HG02852 (cell line): Measurements from ENCODE around the gene ADM.

Experiments used
- ATAC-seq: cut with Tn5 transposase; IDR thresholded peaks from one replicate; pipeline ENCODE4 v1.9.1; 2021; ENCODE audit warnings: mild to moderate bottlenecking, moderate library complexity; ENCODE audit not compliant: unreplicated experiment

Gene ADM

GRCh38 chr11:10289765-10290380 is 15.0 kb upstream of the ADM start:
- no peak for ATAC-seq

GRCh38 chr11:10291801-10292638 is 12.9 kb upstream of the ADM start:
- no peak for ATAC-seq

- peak; percentile 38 for ATAC-seq
These were observed 11.2 kb upstream of the ADM start, which contains the start of gene SBF2 for GRCh38 chr11:10293423-10294289. SBF2 (minus strand) TSS chr11:10294219; CDS start chr11:10294069, 150 bp downstream.

- ATAC-seq = no peak
These were observed 10.5 kb upstream of the ADM start for GRCh38 chr11:10294290-10294953.

GRCh38 chr11:10295064-10295901 is 9.6 kb upstream of the ADM start:
- ATAC-seq = no peak

GRCh38 chr11:10298342-10298741 is 6.5 kb upstream of the ADM start:
- peak; percentile 91 for ATAC-seq

- ATAC-seq = no peak
These were observed 3.1 kb upstream of the ADM start for GRCh38 chr11:10301656-10302358.

- ATAC-seq = no peak
These were observed 2.5 kb upstream of the ADM start for GRCh38 chr11:10302359-10302743.

GRCh38 chr11:10302744-10303557 is 1.9 kb upstream of the ADM start:
- no peak for ATAC-seq

GRCh38 chr11:10303558-10304363 is 1.1 kb upstream of the ADM start:
- no peak for ATAC-seq

GRCh38 chr11:10305262-10305963 is 540 bp downstream of the ADM start:
- no peak for ATAC-seq

GRCh38 chr11:10305964-10306918 is 1.4 kb downstream of the ADM start:
- no peak for ATAC-seq

- no peak for ATAC-seq
These were observed 2.1 kb downstream of the ADM start for GRCh38 chr11:10307022-10307399.

- ATAC-seq = peak; percentile 61
These were observed 2.7 kb downstream of the ADM start for GRCh38 chr11:10307400-10308200.
